ENCODE results near the gene FAM78A.

GRCh38 chr9:131227112-131227958 lies 49.0 kb downstream of the FAM78A start:
- TF ChIP-seq CTCF (IDR thresholded peaks at IDR 0.05; ENCODE audit: insufficient read depth, low read depth, low read length) (no peak), EZH2 (IDR thresholded peaks at IDR 0.05; ENCODE audit: insufficient read depth, low read length) (no peak)

All from astrocyte (in vitro differentiated cells and primary cell).